ENCODE measurements around the gene GGACT.
"Not testable (repeated sequence)": the region's sequence is repeated elsewhere in the genome, so short reads cannot be mapped to it uniquely, and the experiment has no call there.

GGACT gene

GRCh38 chr13:100589178-100589725, 663 bp upstream of the GGACT start:
- peak; percentile 55 for DNase-seq (ENCODE audit: insufficient read length, low spot score)

GRCh38 chr13:100584896-100585295, 3.7 kb downstream of the GGACT start:
- FAIRE-seq, result no peak
- no peak for DNase-seq (ENCODE audit: insufficient read length, low spot score)
- TF ChIP-seq CTCF (IDR thresholded peaks at IDR 0.05; ENCODE audit: insufficient read depth, missing control alignments), result no peak

More at GRCh38 chr13:100589178-100589725, 663 bp upstream of the GGACT start:
- no peak for TF ChIP-seq CTCF (IDR thresholded peaks at IDR 0.05; ENCODE audit: insufficient read depth, missing control alignments)
- peak; percentile 94 for FAIRE-seq

- DNase-seq (ENCODE audit: insufficient read length, low spot score), result no peak
- no peak for TF ChIP-seq CTCF (IDR thresholded peaks at IDR 0.05; ENCODE audit: insufficient read depth, missing control alignments)
- no peak for FAIRE-seq
These were observed 7.1 kb downstream of the GGACT start for GRCh38 chr13:100581504-100581903.

GRCh38 chr13:100581030-100581429, 7.6 kb downstream of the GGACT start:
- no peak for TF ChIP-seq CTCF (IDR thresholded peaks at IDR 0.05; ENCODE audit: insufficient read depth, missing control alignments)
- no peak for FAIRE-seq

GRCh38 chr13:100580045-100580444, 8.5 kb downstream of the GGACT start:
- FAIRE-seq (no peak), DNase-seq (ENCODE audit: insufficient read length, low spot score) (no peak)
- TF ChIP-seq CTCF (IDR thresholded peaks at IDR 0.05; ENCODE audit: insufficient read depth, missing control alignments), result no peak

More at GRCh38 chr13:100581030-100581429, 7.6 kb downstream of the GGACT start:
- no peak for DNase-seq (ENCODE audit: insufficient read length, low spot score)

GRCh38 chr13:100577239-100577638, 11.3 kb downstream of the GGACT start:
- DNase-seq (ENCODE audit: insufficient read length, low spot score); FAIRE-seq: not testable (repeated sequence)

- peak; percentile 68 for TF ChIP-seq CTCF (IDR thresholded peaks at IDR 0.05; ENCODE audit: insufficient read depth, missing control alignments)
- DNase-seq (ENCODE audit: insufficient read length, low spot score) (no peak), FAIRE-seq (no peak)
These were observed 15.5 kb downstream of the GGACT start for GRCh38 chr13:100573121-100573520.

- no peak for TF ChIP-seq CTCF (IDR thresholded peaks at IDR 0.05; ENCODE audit: insufficient read depth, missing control alignments)
- DNase-seq (ENCODE audit: insufficient read length, low spot score) (no peak), FAIRE-seq (no peak)
These were observed 22.0 kb downstream of the GGACT start for GRCh38 chr13:100566543-100566942.

Data from D721Med (cell line).